Tibial nerve (tissue), 4 donors: ENCODE measurements around the gene VAMP7. TPM values are rescaled to one million over a fixed set of nuclear protein-coding genes. Genes with fewer than 3 reads are reported as not detected.
A peak's percentile ranks its signal among the peaks of the same experiment; 100 is the strongest.

ENCODE experiments used
- DNase-seq, 2 donors: peaks; one replicate each; pipeline ENCODE4 v3.0.0-alpha.2; 2019; ENCODE audit warnings: low spot score in 2 of 2
- H3K27ac ChIP-seq, 4 donors: fragments of 200-600 bp; sonication (generic) in 3 of 4; one replicate each; pipeline ENCODE4 v1.5.1; 2017 to 2019; ENCODE audit warnings: mild to moderate bottlenecking in 1 of 4
- H3K27me3 ChIP-seq, 2 donors: fragments of 200-600 bp; sonication (generic) in 1 of 2; one replicate each; pipeline versions ENCODE4 v1.5.1 to v1.6.0; 2017 to 2019
- H3K36me3 ChIP-seq, 3 donors: fragments of 200-600 bp; sonication (generic); one replicate each; pipeline ENCODE4 v1.5.1; 2018 to 2019
- H3K4me1 ChIP-seq, 4 donors: fragments of 200-600 bp; sonication (generic) in 3 of 4; one replicate each; pipeline ENCODE4 v1.5.1; 2017 to 2019
- H3K4me3 ChIP-seq, 4 donors: fragments of 200-600 bp; sonication (generic) in 3 of 4; one replicate each; pipeline ENCODE4 v1.5.1; 2017 to 2019; ENCODE audit warnings: mild to moderate bottlenecking in 1 of 4, moderate library complexity in 1 of 4
- H3K9me3 ChIP-seq, 4 donors: fragments of 200-600 bp; sonication (generic) in 3 of 4; one replicate each; pipeline ENCODE4 v1.5.1; 2017 to 2019
- EP300 ChIP-seq, 2 donors: sonication (generic); formaldehyde crosslinking; IDR thresholded peaks; one replicate each; pipeline ENCODE4 v1.6.1; 2017; ENCODE audit warnings: antibody characterized with exemption in 2 of 2, mild to moderate bottlenecking in 1 of 2
- POLR2A ChIP-seq, 2 donors: fragments of 450-650 bp; IDR thresholded peaks; one replicate each; pipeline ENCODE4 v1.6.1; 2017; ENCODE audit warnings: antibody characterized with exemption in 2 of 2, mild to moderate bottlenecking in 2 of 2, moderate library complexity in 2 of 2
- WGBS, 2 donors: methylation state at CpG; one replicate each; pipeline ENCODE4 v1.1.5; 2018; 5-methylcytosine and 5-hydroxymethylcytosine counted together
- total RNA-seq, 4 donors: library from RNA; depleted of rRNA; stranded (reverse); fragments of >200 nt; gene quantifications; one replicate each; pipeline ENCODE4 v1.1.0, GENCODE V29; 2016
- TF ChIP-seq, protein P1 (sequence below), 5 experiments: fragments of 200-600 bp in 3 of 5; fragments of 450-650 bp in 2 of 5; sonication (generic) in 3 of 5; IDR thresholded peaks; one replicate each; pipeline ENCODE4 v1.5.1; 2016 to 2019; ENCODE audit warnings: antibody characterized with exemption in 5 of 5, mild to moderate bottlenecking in 3 of 5, moderate library complexity in 2 of 5

The VAMP7 gene
- total RNA-seq, 4 donors from 2014 or later, result 24.9 to 32.1 (median 25.5) TPM

- no peak overlapping the region for H3K27ac ChIP-seq
These were observed 7.0 kb downstream of the VAMP7 start for GRCh38 chrX:155888139-155888538.

GRCh38 chrX:155889328-155889727 is 8.2 kb downstream of the VAMP7 start:
- H3K36me3 ChIP-seq, result peaks cover 0 to 29% (median 0%) of the 10 kb centered on the region in 3 donors
- H3K9me3 ChIP-seq, result no peaks in the 10 kb centered on the region
- 60 to 78% methylated on average over 4 of the region's 4 CpGs for WGBS, 2 donors
- H3K4me3 ChIP-seq, result no peak overlapping the region
- TF ChIP-seq POLR2A (IDR thresholded peaks at IDR 0.05) (no peak), EP300 (IDR thresholded peaks at IDR 0.05) (no peak)
- TF ChIP-seq, protein P1, sequence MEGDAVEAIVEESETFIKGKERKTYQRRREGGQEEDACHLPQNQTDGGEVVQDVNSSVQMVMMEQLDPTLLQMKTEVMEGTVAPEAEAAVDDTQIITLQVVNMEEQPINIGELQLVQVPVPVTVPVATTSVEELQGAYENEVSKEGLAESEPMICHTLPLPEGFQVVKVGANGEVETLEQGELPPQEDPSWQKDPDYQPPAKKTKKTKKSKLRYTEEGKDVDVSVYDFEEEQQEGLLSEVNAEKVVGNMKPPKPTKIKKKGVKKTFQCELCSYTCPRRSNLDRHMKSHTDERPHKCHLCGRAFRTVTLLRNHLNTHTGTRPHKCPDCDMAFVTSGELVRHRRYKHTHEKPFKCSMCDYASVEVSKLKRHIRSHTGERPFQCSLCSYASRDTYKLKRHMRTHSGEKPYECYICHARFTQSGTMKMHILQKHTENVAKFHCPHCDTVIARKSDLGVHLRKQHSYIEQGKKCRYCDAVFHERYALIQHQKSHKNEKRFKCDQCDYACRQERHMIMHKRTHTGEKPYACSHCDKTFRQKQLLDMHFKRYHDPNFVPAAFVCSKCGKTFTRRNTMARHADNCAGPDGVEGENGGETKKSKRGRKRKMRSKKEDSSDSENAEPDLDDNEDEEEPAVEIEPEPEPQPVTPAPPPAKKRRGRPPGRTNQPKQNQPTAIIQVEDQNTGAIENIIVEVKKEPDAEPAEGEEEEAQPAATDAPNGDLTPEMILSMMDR (IDR thresholded peaks at IDR 0.05), result no peak
- H3K27ac ChIP-seq, result no peak overlapping the region
- H3K4me1 ChIP-seq, result peaks cover 0 to 16% (median 0%) of the 10 kb centered on the region in 4 donors
- no peaks in the 10 kb centered on the region for H3K27me3 ChIP-seq
- DNase-seq, result no peak

More at GRCh38 chrX:155888139-155888538, 7.0 kb downstream of the VAMP7 start:
- DNase-seq, result no peak
- no peak for TF ChIP-seq EP300 (IDR thresholded peaks at IDR 0.05)
- TF ChIP-seq, protein P1 (IDR thresholded peaks at IDR 0.05), result no peak
- TF ChIP-seq POLR2A (IDR thresholded peaks at IDR 0.05), result no peak
- Histone ChIP-seq H3K36me3 (peaks cover 0 to 28% (median 0%) of the 10 kb centered on the region in 3 donors), H3K4me3 (no peak overlapping the region), H3K27me3 (no peaks in the 10 kb centered on the region), H3K9me3 (no peaks in the 10 kb centered on the region), H3K4me1 (peaks cover 0 to 16% (median 0%) of the 10 kb centered on the region in 4 donors)
- 44 to 54% methylated on average over 3 of the region's 3 CpGs for WGBS, 2 donors

DNA sequence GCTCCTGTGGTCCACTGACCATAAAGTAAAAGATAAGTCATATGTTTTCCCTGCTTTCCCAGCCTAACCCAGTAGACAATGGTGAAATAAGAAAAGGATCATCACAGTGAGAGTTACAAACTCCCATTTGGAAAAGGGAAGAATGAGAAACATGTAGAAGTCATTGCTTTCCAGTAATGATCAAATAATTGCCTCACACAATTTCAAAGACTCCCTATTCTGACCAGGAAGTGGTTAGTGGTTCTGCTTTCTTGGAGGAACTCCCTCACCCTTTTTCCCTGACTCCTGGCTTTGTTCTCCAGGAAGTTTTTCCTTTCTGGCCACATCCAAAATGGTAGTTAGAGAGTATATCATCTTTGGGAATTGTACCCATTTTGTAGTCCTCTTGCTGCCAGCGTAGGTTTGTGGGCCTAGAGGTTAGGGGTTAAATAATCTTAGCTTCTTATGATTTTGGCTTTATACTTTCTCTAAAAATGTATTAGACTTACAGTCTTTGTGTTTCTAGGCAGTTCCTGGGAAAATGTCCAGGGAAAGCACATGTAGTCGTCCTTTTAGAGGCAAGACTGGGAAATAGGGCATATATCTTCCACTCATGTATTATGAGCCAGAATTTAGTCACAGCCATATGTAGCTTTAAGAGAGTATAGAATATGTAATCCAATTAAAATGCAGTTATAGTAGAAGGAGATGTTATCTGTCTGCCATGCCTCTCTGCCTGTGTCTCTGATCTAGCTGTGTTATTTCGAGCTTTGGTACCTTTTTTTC is 10.5 kb downstream of the VAMP7 start:
- no peak overlapping the region for H3K4me3 ChIP-seq
- H3K9me3 ChIP-seq, result no peaks in the 10 kb centered on the region
- no peak for DNase-seq
- H3K27ac ChIP-seq, result no peak overlapping the region
- no peak for TF ChIP-seq EP300 (IDR thresholded peaks at IDR 0.05)
- TF ChIP-seq, protein P1 (IDR thresholded peaks at IDR 0.05), result no peak
- no peak for TF ChIP-seq POLR2A (IDR thresholded peaks at IDR 0.05)
- WGBS, 2 donors, result 43 to 45% methylated on average over 3 of the region's 3 CpGs
- H3K36me3 ChIP-seq, result peaks cover 0 to 43% (median 0%) of the 10 kb centered on the region in 3 donors
- peaks cover 0 to 6% (median 0%) of the 10 kb centered on the region in 4 donors for H3K4me1 ChIP-seq
- no peaks in the 10 kb centered on the region for H3K27me3 ChIP-seq

- H3K9me3 ChIP-seq, result no peaks in the 10 kb centered on the region
- H3K36me3 ChIP-seq, result peaks cover 0 to 46% (median 0%) of the 10 kb centered on the region in 3 donors
- H3K4me1 ChIP-seq, result peaks cover 0 to 2% (median 0%) of the 10 kb centered on the region in 4 donors
- DNase-seq, result no peak
- H3K27me3 ChIP-seq, result no peaks in the 10 kb centered on the region
- TF ChIP-seq, protein P1 (IDR thresholded peaks at IDR 0.05), result no peak
- TF ChIP-seq POLR2A (IDR thresholded peaks at IDR 0.05) (no peak), EP300 (IDR thresholded peaks at IDR 0.05) (no peak)
- no peak overlapping the region for H3K27ac ChIP-seq
- 60 to 85% methylated on average over 3 of the region's 3 CpGs for WGBS, 2 donors
- H3K4me3 ChIP-seq, result no peak overlapping the region
These were observed 12.4 kb downstream of the VAMP7 start for GRCh38 chrX:155893521-155893920.

DNA sequence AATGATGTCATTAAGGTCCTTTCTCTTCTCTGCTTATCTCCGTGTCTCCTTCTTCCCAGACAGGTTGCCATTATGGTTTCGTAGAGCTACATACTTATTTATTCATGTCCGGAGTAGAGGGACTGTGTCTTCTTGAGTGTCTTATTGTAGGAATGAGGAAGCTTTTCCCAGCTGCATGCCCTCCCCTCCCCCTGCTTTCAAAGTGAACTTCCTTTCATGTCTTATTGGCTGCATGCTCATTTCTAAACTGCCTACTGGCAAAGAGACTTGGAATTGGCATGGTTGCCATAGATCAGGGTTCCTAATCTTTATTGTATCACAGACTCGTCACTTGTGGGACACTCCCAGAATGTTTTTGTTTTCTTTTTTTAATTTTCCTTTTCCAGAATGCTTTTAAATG is 15.4 kb downstream of the VAMP7 start:
- 76 to 85% methylated on average over 4 of the region's 4 CpGs for WGBS, 2 donors
- DNase-seq, result peak in 1 of 2 donors; percentile 6

More for the DNA sequence above, 15.4 kb downstream of the VAMP7 start:
- Histone ChIP-seq H3K4me3 (no peak overlapping the region), H3K4me1 (no peaks in the 10 kb centered on the region), H3K27ac (no peak overlapping the region), H3K36me3 (peaks cover 0 to 56% (median 0%) of the 10 kb centered on the region in 3 donors), H3K9me3 (peaks cover 0 to 4% (median 2%) of the 10 kb centered on the region in 4 donors), H3K27me3 (no peaks in the 10 kb centered on the region)
- TF ChIP-seq, protein P1 (IDR thresholded peaks at IDR 0.05), result no peak
- TF ChIP-seq EP300 (IDR thresholded peaks at IDR 0.05) (no peak), POLR2A (IDR thresholded peaks at IDR 0.05) (no peak)
